PFSK-1 (cell line): ENCODE measurements around the gene PIK3C3.

Experiments
- POLR2AphosphoS5 ChIP-seq: IDR thresholded peaks from 2 replicates; pipeline ENCODE4 v1.6.1; 2012; ENCODE audit warnings: low read depth, mild to moderate bottlenecking, control low read depth, low read length, moderate library complexity
- SIN3A ChIP-seq: IDR thresholded peaks from 2 replicates; pipeline ENCODE4 v1.6.1; 2012; ENCODE audit warnings: mild to moderate bottlenecking, low read length, moderate library complexity, borderline replicate concordance; ENCODE audit not compliant: insufficient read depth
- TAF1 ChIP-seq: IDR thresholded peaks from 2 replicates; pipeline ENCODE4 v1.6.1; 2012; ENCODE audit warnings: low read length, control low read depth, borderline replicate concordance; ENCODE audit not compliant: insufficient read depth
- TF ChIP-seq, protein P1 (sequence below), 2 experiments: IDR thresholded peaks; 2 replicates each; pipeline versions ENCODE4 v1.6.1 to v1.8.0; 2011 to 2012; ENCODE audit warnings: low read depth in 2 of 2, low read length in 2 of 2, control low read depth in 1 of 2, inconsistent platforms in 1 of 2, mild to moderate bottlenecking in 1 of 2, moderate library complexity in 1 of 2; ENCODE audit not compliant: insufficient read depth in 1 of 2

DNA sequence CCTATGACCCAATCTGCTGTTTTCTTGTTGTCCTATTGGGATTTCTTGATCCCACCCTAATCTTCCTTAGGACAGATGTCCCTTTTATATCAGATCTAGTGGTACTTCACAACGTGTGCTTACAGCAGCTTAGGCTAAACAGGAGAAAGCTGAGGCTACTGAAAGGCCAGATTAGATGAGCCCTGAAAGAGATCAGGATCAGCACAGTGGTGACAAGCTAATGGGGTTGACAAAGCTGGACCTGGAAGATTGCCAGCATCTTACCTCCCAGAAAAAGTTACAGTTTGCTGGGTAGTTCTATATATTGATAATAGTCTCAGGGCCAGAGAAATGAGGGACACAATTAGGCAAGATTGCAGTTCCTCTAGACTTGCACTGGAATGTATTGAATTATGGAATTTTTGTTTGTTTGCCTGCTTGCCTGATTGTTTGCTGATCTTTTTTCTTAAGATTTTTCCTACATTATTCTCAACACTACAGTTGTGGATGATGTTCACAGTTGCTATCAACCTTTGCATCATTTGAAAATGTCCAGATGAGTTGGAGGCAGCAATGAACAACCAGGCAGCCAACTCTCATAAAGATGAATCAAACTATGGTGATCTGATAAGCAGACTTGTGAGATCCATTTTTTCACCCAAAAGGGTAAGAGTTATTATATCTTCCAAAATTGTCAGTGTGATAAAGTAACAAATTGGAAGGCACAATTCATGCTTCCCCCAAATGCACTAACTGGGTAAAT is 49.1 kb upstream of the PIK3C3 start:
- TF ChIP-seq POLR2AphosphoS5 (no peak), TAF1 (no peak), SIN3A (no peak)
- TF ChIP-seq, protein P1, sequence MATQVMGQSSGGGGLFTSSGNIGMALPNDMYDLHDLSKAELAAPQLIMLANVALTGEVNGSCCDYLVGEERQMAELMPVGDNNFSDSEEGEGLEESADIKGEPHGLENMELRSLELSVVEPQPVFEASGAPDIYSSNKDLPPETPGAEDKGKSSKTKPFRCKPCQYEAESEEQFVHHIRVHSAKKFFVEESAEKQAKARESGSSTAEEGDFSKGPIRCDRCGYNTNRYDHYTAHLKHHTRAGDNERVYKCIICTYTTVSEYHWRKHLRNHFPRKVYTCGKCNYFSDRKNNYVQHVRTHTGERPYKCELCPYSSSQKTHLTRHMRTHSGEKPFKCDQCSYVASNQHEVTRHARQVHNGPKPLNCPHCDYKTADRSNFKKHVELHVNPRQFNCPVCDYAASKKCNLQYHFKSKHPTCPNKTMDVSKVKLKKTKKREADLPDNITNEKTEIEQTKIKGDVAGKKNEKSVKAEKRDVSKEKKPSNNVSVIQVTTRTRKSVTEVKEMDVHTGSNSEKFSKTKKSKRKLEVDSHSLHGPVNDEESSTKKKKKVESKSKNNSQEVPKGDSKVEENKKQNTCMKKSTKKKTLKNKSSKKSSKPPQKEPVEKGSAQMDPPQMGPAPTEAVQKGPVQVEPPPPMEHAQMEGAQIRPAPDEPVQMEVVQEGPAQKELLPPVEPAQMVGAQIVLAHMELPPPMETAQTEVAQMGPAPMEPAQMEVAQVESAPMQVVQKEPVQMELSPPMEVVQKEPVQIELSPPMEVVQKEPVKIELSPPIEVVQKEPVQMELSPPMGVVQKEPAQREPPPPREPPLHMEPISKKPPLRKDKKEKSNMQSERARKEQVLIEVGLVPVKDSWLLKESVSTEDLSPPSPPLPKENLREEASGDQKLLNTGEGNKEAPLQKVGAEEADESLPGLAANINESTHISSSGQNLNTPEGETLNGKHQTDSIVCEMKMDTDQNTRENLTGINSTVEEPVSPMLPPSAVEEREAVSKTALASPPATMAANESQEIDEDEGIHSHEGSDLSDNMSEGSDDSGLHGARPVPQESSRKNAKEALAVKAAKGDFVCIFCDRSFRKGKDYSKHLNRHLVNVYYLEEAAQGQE (IDR thresholded peaks at IDR 0.05; ENCODE audit: insufficient read depth in 1 of 2, low read depth in 2 of 2, low read length in 2 of 2) = no peak
